H1 (cell line): ENCODE measurements around the gene ZNF382. TPM values are rescaled to one million over a fixed set of nuclear protein-coding genes. Genes with fewer than 3 reads are reported as not detected.

Experiments
- CBX5 ChIP-seq: fragments of 300-800, 300-1000 bp; sonication (generic); IDR thresholded peaks from 2 replicates; pipeline ENCODE4 v1.7.1; 2016; ENCODE audit warnings: antibody characterized with exemption, low read length, low read depth
- CHD1 ChIP-seq: IDR thresholded peaks from 2 replicates; pipeline ENCODE4 v1.6.1; 2012; ENCODE audit warnings: low read depth, low read length, improper control_type of control experiment
- CREB1 ChIP-seq: IDR thresholded peaks from 2 replicates; pipeline ENCODE4 v1.6.1; 2012; ENCODE audit warnings: inconsistent platforms
- EGR1 ChIP-seq: IDR thresholded peaks from 2 replicates; pipeline ENCODE4 v1.6.1; 2011; ENCODE audit warnings: low read depth, low read length, borderline replicate concordance
- SUZ12 ChIP-seq: fragments of 200-600 bp; sonication (generic); IDR thresholded peaks from 2 replicates; pipeline ENCODE4 v1.6.1; 2012; ENCODE audit warnings: mild to moderate bottlenecking, inconsistent platforms, low read length, moderate library complexity, mixed read lengths
- TBP ChIP-seq: IDR thresholded peaks from 2 replicates; pipeline ENCODE4 v1.6.1; 2011; ENCODE audit warnings: low read depth, low read length, improper control_type of control experiment
- polyA plus RNA-seq, 7 experiments: library from polyadenylated mRNA; depleted of rRNA in 3 of 7; stranded (reverse) in 5 of 7; unstranded in 2 of 7; fragments of >200 nt in 5 of 7; fragments of 200-250 nt in 2 of 7; gene quantifications; 1 replicate in 5 of 7; 2 replicates in 1 of 7; 4 replicates in 1 of 7; pipeline versions ENCODE4 v1.2.1 to v1.2.3, GENCODE V29; 2011 to 2013; ENCODE audit warnings: missing spikeins in 2 of 7, mixed read lengths in 2 of 7
- total RNA-seq: library from RNA; stranded (reverse); fragmentation: NEBNext Ultra II Directional; extraction: Animal tissue kit (Norgen Biotek cat#: 25700); gene quantifications from 2 replicates; pipeline ENCODE4 v1.2.1, GENCODE V29; 2021
- TF ChIP-seq, protein P1 (sequence below): IDR thresholded peaks from 2 replicates; pipeline ENCODE4 v1.6.1; 2012; ENCODE audit warnings: low read length, inconsistent platforms

Gene ZNF382
- total and polyA plus RNA-seq, 2 of the 8 experiments (the other 6 are each of a cell fraction or from before 2014, with no cell fraction given) = 1.9 to 6.3 TPM

DNA sequence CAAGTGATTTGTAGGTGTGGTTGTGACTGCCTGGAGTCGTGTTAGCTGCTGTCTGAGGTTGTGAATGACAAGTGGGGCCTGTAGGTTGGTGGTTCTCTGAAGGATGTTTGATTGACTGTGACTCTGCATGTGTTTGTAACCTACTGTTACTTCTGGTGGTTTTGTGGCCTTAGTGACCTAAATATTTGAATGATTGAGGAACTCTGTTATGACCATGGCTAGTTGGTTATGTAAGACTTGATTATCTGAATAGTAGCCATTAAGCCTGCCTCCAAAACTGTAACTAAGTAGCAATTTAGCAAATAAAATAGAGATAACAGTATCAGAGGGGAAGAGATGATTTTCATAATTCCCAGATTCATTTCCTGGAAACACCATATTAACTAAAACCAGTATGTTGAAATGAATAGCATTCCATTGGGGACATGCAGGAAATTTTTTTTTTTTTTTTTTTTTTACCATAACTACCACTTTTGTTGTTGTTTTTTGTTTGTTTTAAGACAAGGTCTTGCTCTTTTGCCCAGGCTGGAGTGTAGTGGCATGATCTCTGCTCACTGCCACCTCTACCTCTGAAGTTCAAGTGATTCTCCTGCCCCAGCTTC lies 865 bp downstream of the ZNF382 start (continued):
- TF ChIP-seq CBX5 = no peak
- no peak for TF ChIP-seq CHD1
- no peak for TF ChIP-seq TBP
- TF ChIP-seq, protein P1, sequence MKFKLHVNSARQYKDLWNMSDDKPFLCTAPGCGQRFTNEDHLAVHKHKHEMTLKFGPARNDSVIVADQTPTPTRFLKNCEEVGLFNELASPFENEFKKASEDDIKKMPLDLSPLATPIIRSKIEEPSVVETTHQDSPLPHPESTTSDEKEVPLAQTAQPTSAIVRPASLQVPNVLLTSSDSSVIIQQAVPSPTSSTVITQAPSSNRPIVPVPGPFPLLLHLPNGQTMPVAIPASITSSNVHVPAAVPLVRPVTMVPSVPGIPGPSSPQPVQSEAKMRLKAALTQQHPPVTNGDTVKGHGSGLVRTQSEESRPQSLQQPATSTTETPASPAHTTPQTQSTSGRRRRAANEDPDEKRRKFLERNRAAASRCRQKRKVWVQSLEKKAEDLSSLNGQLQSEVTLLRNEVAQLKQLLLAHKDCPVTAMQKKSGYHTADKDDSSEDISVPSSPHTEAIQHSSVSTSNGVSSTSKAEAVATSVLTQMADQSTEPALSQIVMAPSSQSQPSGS = no peak
- TF ChIP-seq EGR1 = no peak
- TF ChIP-seq SUZ12 = no peak
- TF ChIP-seq CREB1 = no peak
